Measurements from ENCODE around the gene ADAMTS5.

DNA sequence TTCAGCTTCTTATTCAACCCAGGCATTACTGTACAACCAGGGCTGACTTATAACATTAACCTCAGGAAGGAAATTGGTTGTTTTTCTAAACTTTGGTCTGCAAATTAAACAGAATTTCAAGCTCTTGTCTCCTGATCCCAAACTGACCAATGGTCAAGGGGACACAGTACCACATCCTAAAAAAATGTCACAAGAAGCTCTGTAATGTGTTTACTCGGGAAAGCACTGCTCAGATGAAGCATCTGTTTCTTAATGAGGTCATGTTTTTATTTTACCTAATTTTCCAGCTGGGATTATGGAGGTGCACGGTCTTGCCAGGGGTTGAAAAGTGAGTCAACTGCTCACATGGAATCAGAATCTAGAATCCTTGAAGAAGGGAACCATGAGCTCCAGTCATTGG is 18.7 kb downstream of the ADAMTS5 start:
- TF ChIP-seq, protein P1, sequence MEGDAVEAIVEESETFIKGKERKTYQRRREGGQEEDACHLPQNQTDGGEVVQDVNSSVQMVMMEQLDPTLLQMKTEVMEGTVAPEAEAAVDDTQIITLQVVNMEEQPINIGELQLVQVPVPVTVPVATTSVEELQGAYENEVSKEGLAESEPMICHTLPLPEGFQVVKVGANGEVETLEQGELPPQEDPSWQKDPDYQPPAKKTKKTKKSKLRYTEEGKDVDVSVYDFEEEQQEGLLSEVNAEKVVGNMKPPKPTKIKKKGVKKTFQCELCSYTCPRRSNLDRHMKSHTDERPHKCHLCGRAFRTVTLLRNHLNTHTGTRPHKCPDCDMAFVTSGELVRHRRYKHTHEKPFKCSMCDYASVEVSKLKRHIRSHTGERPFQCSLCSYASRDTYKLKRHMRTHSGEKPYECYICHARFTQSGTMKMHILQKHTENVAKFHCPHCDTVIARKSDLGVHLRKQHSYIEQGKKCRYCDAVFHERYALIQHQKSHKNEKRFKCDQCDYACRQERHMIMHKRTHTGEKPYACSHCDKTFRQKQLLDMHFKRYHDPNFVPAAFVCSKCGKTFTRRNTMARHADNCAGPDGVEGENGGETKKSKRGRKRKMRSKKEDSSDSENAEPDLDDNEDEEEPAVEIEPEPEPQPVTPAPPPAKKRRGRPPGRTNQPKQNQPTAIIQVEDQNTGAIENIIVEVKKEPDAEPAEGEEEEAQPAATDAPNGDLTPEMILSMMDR (IDR thresholded peaks at IDR 0.05), result no peak
- TF ChIP-seq POLR2AphosphoS5 (IDR thresholded peaks at IDR 0.05) (no peak), POLR2A (IDR thresholded peaks at IDR 0.05) (no peak)

Data from stomach (tissue), 4 donors.